Mucosa of descending colon (tissue), 3 donors: ENCODE data around the gene SAMD4A. TPM values are rescaled to one million over a fixed set of nuclear protein-coding genes. Genes with fewer than 3 reads are reported as not detected.
A peak's percentile ranks its signal among the peaks of the same experiment; 100 is the strongest.

ENCODE experiments used
- ATAC-seq: fragments of 200-7000 bp; cut with Tn5 transposase; one replicate; pipeline ENCODE4 v1.9.1; 2020; ENCODE audit warnings: mild to moderate bottlenecking, moderate library complexity
- DNase-seq, 3 donors: peaks; one replicate each; pipeline ENCODE4 v3.0.0-alpha.2; 2020
- H3K36me3 ChIP-seq: fragments of 200-600 bp; one replicate; pipeline ENCODE4 v1.8.0; 2021; ENCODE audit warnings: low read depth, mild to moderate bottlenecking
- H3K4me1 ChIP-seq: fragments of 200-600 bp; one replicate; pipeline ENCODE4 v1.8.0; 2021; ENCODE audit warnings: low read depth, mild to moderate bottlenecking
- H3K4me3 ChIP-seq: fragments of 200-600 bp; one replicate; pipeline ENCODE4 v1.8.0; 2021; ENCODE audit warnings: mild to moderate bottlenecking
- H3K9me3 ChIP-seq: fragments of 200-600 bp; one replicate; pipeline ENCODE4 v1.8.0; 2021; ENCODE audit warnings: mild to moderate bottlenecking
- intact Hi-C, 2 donors: fragments of 100-400 bp; cut with DNase I in 1 of 2; cut with micrococcal nuclease in 1 of 2; formaldehyde crosslinking; loops; one replicate each; pipeline versions ENCODE4 v1.11.0 to v1.11.1; 2022; cut with DNase I, micrococcal nuclease
- total RNA-seq, 3 donors: library from RNA; stranded (reverse); fragmentation: NEBNext Ultra II Directional in 2 of 3; extraction: Animal tissue kit (Norgen Biotek cat#: 25700) in 2 of 3; gene quantifications; one replicate each; pipeline versions ENCODE4 v1.2.1 to v1.2.4, GENCODE V29; 2021 to 2023
- TF ChIP-seq, protein P1 (sequence below): fragments of 200-600 bp; IDR thresholded peaks from one replicate; pipeline ENCODE4 v1.8.0; 2022; ENCODE audit warnings: antibody characterized with exemption, mild to moderate bottlenecking
- donor health status: DM: no; HTN: no; CAD: no; lungs with moderate emphysema.
- donor health status: DM: no; HTN: no; CAD: no.
- donor health status: DM: no; HTN: yes; CAD: no.

SAMD4A gene
- total RNA-seq, 3 donors from 2014 or later = 14.7 to 82.1 (median 16.5) TPM

DNA sequence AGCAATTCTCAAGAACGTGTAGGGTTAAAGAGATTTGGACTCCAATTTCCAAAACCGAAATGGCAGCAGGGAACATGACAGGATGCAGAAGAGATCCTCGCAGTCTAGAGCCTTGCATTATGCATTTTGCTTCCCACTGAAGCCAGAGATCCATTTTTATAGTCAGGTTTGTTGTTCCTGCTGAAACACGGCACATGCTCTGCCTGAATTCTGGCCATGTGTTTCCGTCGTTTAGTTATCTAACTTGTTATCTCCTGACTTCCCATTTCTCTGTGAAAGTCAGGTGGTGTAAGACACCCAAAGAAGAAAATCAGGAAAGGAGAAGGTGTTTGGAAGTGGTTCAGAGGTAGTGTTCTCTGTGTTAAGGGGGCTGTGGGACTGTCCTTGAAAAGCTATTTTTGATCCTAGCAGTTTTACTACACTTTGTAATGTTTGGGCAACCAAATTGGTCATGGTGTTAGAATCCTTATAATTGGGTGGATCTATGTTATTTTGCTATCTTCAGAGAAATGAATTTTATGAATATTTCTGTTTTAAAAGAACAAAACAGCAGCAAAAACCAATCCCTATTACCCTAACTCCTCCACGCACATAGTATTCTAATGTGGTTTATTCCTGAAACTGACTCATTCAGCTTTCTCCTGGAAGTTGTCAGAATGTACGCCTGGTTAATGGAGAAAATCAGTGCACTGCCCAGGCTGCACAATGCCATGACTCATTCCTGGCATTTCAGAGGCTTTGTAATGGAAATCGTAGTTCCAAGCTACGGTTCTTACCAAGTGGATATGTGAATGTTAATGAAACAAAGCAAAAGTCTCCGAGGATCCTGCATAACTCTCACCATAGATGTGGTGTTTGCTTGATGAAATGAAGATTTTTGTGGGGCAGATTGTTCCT lies 110.1 kb downstream of the SAMD4A start:
- Histone ChIP-seq H3K4me1 (no peaks in the 10 kb centered on the region), H3K4me3 (no peak overlapping the region), H3K36me3 (no peaks in the 10 kb centered on the region), H3K9me3 (no peaks in the 10 kb centered on the region)
- intact Hi-C loops = no loop called here
- TF ChIP-seq, protein P1, sequence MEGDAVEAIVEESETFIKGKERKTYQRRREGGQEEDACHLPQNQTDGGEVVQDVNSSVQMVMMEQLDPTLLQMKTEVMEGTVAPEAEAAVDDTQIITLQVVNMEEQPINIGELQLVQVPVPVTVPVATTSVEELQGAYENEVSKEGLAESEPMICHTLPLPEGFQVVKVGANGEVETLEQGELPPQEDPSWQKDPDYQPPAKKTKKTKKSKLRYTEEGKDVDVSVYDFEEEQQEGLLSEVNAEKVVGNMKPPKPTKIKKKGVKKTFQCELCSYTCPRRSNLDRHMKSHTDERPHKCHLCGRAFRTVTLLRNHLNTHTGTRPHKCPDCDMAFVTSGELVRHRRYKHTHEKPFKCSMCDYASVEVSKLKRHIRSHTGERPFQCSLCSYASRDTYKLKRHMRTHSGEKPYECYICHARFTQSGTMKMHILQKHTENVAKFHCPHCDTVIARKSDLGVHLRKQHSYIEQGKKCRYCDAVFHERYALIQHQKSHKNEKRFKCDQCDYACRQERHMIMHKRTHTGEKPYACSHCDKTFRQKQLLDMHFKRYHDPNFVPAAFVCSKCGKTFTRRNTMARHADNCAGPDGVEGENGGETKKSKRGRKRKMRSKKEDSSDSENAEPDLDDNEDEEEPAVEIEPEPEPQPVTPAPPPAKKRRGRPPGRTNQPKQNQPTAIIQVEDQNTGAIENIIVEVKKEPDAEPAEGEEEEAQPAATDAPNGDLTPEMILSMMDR = no peak
- ATAC-seq = peak; percentile 51
- no peak for DNase-seq

DNA sequence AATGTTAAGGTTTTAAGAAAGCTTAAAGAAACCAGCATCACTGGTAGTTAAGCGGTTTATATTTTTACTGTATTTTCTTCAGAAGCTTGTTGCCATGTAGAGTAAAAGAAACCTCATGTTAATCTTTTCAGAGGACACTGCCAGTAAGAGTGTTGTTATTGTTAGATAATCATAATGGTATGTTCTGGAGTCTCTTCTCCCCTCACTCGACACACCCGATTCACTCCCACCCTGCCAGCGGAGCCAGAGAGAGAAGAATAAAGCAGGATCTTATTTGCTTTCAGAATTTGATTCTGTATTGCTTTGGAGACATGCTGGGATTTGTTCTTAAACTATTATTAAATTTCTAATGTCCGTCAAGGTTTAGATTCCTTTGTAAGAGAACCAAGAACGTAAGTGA lies 113.7 kb downstream of the SAMD4A start:
- ATAC-seq = no peak
- Histone ChIP-seq H3K4me3 (no peak overlapping the region), H3K36me3 (no peaks in the 10 kb centered on the region), H3K9me3 (no peaks in the 10 kb centered on the region), H3K4me1 (no peaks in the 10 kb centered on the region)
- no peak for DNase-seq
- TF ChIP-seq, protein P1 = no peak
- intact Hi-C loops = no loop called here

DNA sequence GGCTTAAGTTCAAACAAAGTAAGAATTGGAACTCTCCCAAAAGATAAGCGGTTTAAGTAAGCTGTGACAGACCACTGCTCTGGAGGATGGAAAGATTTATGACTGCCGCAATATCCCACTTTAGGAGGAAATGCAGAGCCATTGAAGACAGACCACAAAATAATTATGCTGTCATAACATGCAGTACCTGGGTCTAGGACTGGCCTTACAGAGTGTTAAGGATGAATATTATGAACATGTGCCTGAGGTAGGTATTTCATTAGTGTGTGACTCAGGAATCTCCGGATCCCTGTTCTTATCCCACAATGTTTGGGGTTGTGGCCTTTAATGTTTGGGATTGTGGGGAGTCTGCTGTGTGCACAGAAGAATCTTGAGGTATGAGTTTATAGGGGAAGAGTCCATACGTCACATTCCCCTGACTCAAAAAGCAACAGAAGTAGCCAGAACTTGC lies 114.9 kb downstream of the SAMD4A start:
- Histone ChIP-seq H3K4me1 (no peaks in the 10 kb centered on the region), H3K9me3 (no peaks in the 10 kb centered on the region), H3K4me3 (no peak overlapping the region), H3K36me3 (no peaks in the 10 kb centered on the region)
- TF ChIP-seq, protein P1 = no peak
- ATAC-seq = no peak
- DNase-seq = no peak
- intact Hi-C loops = no loop called here

DNA sequence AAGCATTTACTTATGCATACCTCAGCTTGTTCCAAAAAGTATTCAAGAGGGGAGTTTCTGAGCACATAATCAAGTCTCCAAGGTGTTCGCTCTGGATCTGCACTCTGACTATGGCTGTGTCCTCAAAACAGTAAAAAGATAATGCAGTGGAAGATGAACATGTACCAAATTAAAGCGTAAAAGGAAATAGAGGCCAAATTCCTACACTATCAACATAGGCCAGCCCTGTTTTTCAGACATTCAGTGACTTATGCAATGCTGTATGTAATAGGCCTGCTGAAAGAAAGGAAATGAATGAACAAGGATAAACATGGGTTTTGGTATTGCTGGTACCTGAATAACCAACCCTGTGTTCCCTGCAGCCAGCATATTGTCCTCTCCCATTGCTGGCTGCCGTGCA lies 115.7 kb downstream of the SAMD4A start:
- no peak overlapping the region for H3K4me3 ChIP-seq
- ATAC-seq = no peak
- TF ChIP-seq, protein P1 = no peak
- H3K4me1 ChIP-seq = no peaks in the 10 kb centered on the region
- intact Hi-C loops = no loop called here
- DNase-seq = no peak
- no peaks in the 10 kb centered on the region for H3K9me3 ChIP-seq
- H3K36me3 ChIP-seq = no peaks in the 10 kb centered on the region

DNA sequence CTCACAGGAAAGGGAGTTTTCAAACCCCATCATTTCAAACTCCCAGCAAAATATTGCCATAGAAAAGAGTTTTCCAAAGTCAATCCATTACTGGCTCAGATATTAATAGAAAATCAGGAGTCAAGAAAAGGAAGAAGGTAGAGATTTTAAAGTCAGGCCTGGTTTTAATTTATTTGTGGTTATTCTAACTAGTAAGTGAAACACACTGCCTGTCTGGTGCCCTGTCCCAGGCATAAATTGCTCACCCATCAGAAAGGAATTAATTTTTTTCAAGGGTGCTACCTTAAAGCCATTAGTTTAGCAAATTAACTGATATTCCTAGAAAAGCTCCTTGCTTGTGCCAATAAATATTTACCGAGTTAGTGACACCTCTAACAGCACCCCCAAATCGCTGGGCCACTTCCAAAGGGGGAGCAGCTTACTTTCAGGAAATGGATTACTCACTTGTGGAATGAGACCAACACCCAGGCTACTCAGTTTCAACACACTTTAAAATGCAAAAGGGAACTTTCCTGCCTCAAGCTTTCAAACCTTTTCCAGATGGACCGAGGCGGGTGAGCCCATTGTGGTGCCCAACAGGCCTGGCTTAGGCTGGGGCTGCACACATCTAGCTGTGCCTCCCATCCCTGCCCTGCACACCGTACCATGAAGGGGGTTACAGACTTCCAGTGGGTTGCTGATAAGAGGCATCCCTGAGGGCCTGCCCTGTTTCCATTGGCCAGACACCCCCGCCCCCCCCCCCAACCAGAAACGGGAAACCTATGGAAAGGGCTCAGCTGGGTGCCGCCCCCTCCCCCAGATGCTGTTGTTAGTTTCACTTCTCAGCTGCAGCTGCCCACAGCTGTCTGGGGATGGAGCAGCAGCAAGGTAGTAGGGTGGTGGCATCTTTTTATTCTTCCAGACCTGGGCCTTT lies 117.2 kb downstream of the SAMD4A start:
- ATAC-seq (peak; percentile 31), DNase-seq (peak in 1 of 3 donors; percentile 42)
- Histone ChIP-seq H3K4me1 (no peaks in the 10 kb centered on the region), H3K9me3 (no peaks in the 10 kb centered on the region), H3K36me3 (no peaks in the 10 kb centered on the region), H3K4me3 (no peak overlapping the region)
- TF ChIP-seq, protein P1 = no peak
- intact Hi-C loops = no loop called here
